H54 (cell line): ENCODE data around the gene IL32.
A peak's percentile ranks its signal among the peaks of the same experiment; 100 is the strongest.

Experiments used
- DNase-seq: peaks from one replicate; pipeline ENCODE4 v3.0.0; 2011; ENCODE audit warnings: low spot score, mixed read lengths; ENCODE audit not compliant: insufficient read length
- FAIRE-seq: peaks from 3 replicates; lab custom pipeline; 2011; peaks lifted over from hg19 to GRCh38; lab: Jason Lieb, UNC
- POLR2A ChIP-seq: IDR thresholded peaks from 2 replicates; pipeline ENCODE4 v1.6.1; 2011; ENCODE audit warnings: low read depth, mild to moderate bottlenecking, low read length

The IL32 gene

GRCh38 chr16:3023669-3024478, 41.6 kb upstream of the IL32 start, which contains the start of the genes HCFC1R1 and THOC6:
HCFC1R1 (minus strand) TSS chr16:3023942; CDS start chr16:3023941, 1 bp downstream.
THOC6 (plus strand) TSS chr16:3024035; CDS start chr16:3024327, 292 bp downstream.
- peak; percentile 76 for TF ChIP-seq POLR2A
- FAIRE-seq: peak; percentile 82
- peak; percentile 87 for DNase-seq

- FAIRE-seq (no peak), DNase-seq (no peak)
- TF ChIP-seq POLR2A: no peak
Observed at GRCh38 chr16:3025032-3026002, 40.1 kb upstream of the IL32 start.

GRCh38 chr16:3026003-3026378, 39.4 kb upstream of the IL32 start:
- no peak for TF ChIP-seq POLR2A
- FAIRE-seq: no peak
- no peak for DNase-seq

GRCh38 chr16:3026609-3027488, 38.6 kb upstream of the IL32 start:
- FAIRE-seq: no peak
- TF ChIP-seq POLR2A: no peak

GRCh38 chr16:3027489-3027795, 38.0 kb upstream of the IL32 start:
- FAIRE-seq (no peak), DNase-seq (no peak)
- no peak for TF ChIP-seq POLR2A

More at GRCh38 chr16:3026609-3027488, 38.6 kb upstream of the IL32 start:
- DNase-seq: no peak

GRCh38 chr16:3027983-3028715, 37.3 kb upstream of the IL32 start:
- DNase-seq (peak; percentile 94), FAIRE-seq (no peak)
- TF ChIP-seq POLR2A: no peak

- FAIRE-seq (no peak), DNase-seq (no peak)
- no peak for TF ChIP-seq POLR2A
Observed at GRCh38 chr16:3028716-3029319, 36.6 kb upstream of the IL32 start.

GRCh38 chr16:3029491-3030221, 35.8 kb upstream of the IL32 start:
- no peak for TF ChIP-seq POLR2A
- DNase-seq: no peak
- no peak for FAIRE-seq

GRCh38 chr16:3030222-3031212, 34.9 kb upstream of the IL32 start:
- FAIRE-seq (no peak), DNase-seq (no peak)
- no peak for TF ChIP-seq POLR2A

- DNase-seq (no peak), FAIRE-seq (no peak)
- no peak for TF ChIP-seq POLR2A
Observed at GRCh38 chr16:3032624-3033023, 32.8 kb upstream of the IL32 start.
